ENCODE results near the gene POLR3A. TPM values are rescaled to one million over a fixed set of nuclear protein-coding genes. Genes with fewer than 3 reads are reported as not detected.

The POLR3A gene
- 37.6 and 38.0 TPM in 2 replicates for total RNA-seq (2021)
- long read RNA-seq, full-length matches to known transcripts: 72 of 208 reads
- long read RNA-seq, partial matches to known transcripts: 98 of 208 reads
- long read RNA-seq, other reads (novel, unspliced or antisense): 38 of 208 reads

GRCh38 chr10:78029269-78030226 lies at the start of gene POLR3A:
Gene POLR3A (minus strand): TSS chr10:78029515. CDS start chr10:78029407, 108 bp downstream.
- Histone ChIP-seq H3K4me2 (ENCODE audit: insufficient read depth, insufficient read length, low read length) (peak within 1 kb of the TSS; percentile 68), H3K9ac (ENCODE audit: extremely low read depth, insufficient read length, low read length) (peak within 1 kb of the TSS; percentile 90), H3K27ac (ENCODE audit: insufficient read length, low read depth, low read length) (no peak within 1 kb of the TSS), H2BK120ac (ENCODE audit: low read depth, low read length, poor library complexity, severe bottlenecking) (no peak within 1 kb of the TSS), H3K79me1 (ENCODE audit: insufficient read depth, low read depth, low read length, poor library complexity, severe bottlenecking) (peaks cover 6% of the 10 kb centered on the region), H3K23ac (ENCODE audit: insufficient read length, low read depth, low read length) (no peak within 1 kb of the TSS), H2AFZ (ENCODE audit: low read length) (peak within 1 kb of the TSS; percentile 84), H4K5ac (ENCODE audit: insufficient read length, low read depth, low read length) (no peak within 1 kb of the TSS), H2BK5ac (ENCODE audit: insufficient read length, low read length) (no peak within 1 kb of the TSS), H3K14ac (ENCODE audit: insufficient read depth, low read length) (0 out of 2 replicates have a peak within 1 kb of the TSS, but pooled peaks have one; percentile 9), H4K91ac (ENCODE audit: insufficient read length, low read depth, low read length) (no peak within 1 kb of the TSS), H4K20me1 (ENCODE audit: control insufficient read depth, insufficient read depth, insufficient read length) (no peaks in the 10 kb centered on the region), H3K23me2 (ENCODE audit: insufficient read length, low read depth, low read length, poor library complexity, severe bottlenecking) (peaks cover 8% of the 10 kb centered on the region), H2BK12ac (ENCODE audit: insufficient read length, low read depth, low read length) (no peak within 1 kb of the TSS), H2BK20ac (ENCODE audit: low read depth, low read length, poor library complexity, severe bottlenecking) (no peak within 1 kb of the TSS), H4K8ac (replicated peaks; ENCODE audit: insufficient read length, low read depth, low read length) (no peak within 1 kb of the TSS), H2BK15ac (ENCODE audit: low read depth, low read length) (no peak within 1 kb of the TSS), H2AK5ac (ENCODE audit: insufficient read length, low read length) (no peak within 1 kb of the TSS), H3K9me3 (ENCODE audit: control insufficient read depth, low read depth, low read length) (no peaks in the 10 kb centered on the region), H3K79me2 (ENCODE audit: insufficient read depth, low read length) (peaks cover 16% of the 10 kb centered on the region), H3K4me1 (ENCODE audit: insufficient read depth, low read length) (no peaks in the 10 kb centered on the region), H3K18ac (ENCODE audit: insufficient read length, low read depth, low read length) (no peak within 1 kb of the TSS), H3K56ac (ENCODE audit: insufficient read length, low read depth, low read length) (no peak within 1 kb of the TSS), H3T11ph (ENCODE audit: low read length) (no peak within 1 kb of the TSS), H3K4ac (ENCODE audit: low read depth, low read length) (no peak within 1 kb of the TSS), H3K27me3 (ENCODE audit: insufficient read depth, low read length) (no peaks in the 10 kb centered on the region; the same call in 1 of the 2 replicates)
- TF ChIP-seq CTCF (conservative IDR thresholded peaks at IDR 0.05): peak; percentile 79
- Mint-ChIP-seq H3K36me3 (ENCODE audit: insufficient read depth in 1 of 3, low read depth in 3 of 3) (peaks cover 26 to 39% (median 33%) of the 10 kb centered on the region in 3 experiments), H3K27ac (peak within 1 kb of the TSS; percentile 76 to 98 (median 93)), H3K4me3 (peak within 1 kb of the TSS; percentile 100), H3K27me3 (ENCODE audit: low read depth) (no peaks in the 10 kb centered on the region), H3K9me3 (no peaks in the 10 kb centered on the region; a peak in 2 of 5 replicates), H3K4me1 (peaks cover 11% of the 10 kb centered on the region in 2 experiments)
- peak; percentile 96 for DNase-seq
- WGBS (ENCODE audit: extremely low coverage, insufficient read length, low lambda C conversion rate): no CpG with 5 or more reads among the region's 35 CpGs
